22Rv1 (cell line): Measurements from ENCODE around the gene BACH1.

ENCODE experiments used
- ZFX ChIP-seq: fragments of 450-650 bp; IDR thresholded peaks from 2 replicates; pipeline ENCODE4 v1.6.1; 2017; ENCODE audit warnings: antibody characterized with exemption, borderline replicate concordance
- TF ChIP-seq, protein P1 (sequence below): fragments of 450-650 bp; IDR thresholded peaks from 2 replicates; pipeline ENCODE4 v1.5.1; 2017; ENCODE audit warnings: mild to moderate bottlenecking

DNA sequence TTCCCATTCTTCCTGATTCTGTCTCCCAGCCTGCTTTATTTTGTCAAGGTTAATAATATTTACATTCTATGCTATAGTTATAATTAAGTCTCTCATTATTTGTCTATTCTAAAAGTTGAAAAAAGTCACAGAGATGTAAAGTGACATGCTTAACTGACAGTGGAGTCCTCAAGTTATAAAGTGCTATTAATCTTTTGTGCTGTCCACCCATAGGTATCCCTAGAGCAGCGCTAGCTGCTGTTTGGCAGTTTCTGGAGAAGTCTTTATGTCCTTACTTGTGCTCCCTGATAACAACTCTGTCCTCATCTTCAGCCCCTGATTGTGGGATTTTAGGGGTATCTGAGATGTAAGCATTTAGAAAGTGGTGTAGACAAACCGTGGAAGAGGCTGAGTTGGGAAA, 13.1 kb downstream of the BACH1 start:
- TF ChIP-seq, protein P1, sequence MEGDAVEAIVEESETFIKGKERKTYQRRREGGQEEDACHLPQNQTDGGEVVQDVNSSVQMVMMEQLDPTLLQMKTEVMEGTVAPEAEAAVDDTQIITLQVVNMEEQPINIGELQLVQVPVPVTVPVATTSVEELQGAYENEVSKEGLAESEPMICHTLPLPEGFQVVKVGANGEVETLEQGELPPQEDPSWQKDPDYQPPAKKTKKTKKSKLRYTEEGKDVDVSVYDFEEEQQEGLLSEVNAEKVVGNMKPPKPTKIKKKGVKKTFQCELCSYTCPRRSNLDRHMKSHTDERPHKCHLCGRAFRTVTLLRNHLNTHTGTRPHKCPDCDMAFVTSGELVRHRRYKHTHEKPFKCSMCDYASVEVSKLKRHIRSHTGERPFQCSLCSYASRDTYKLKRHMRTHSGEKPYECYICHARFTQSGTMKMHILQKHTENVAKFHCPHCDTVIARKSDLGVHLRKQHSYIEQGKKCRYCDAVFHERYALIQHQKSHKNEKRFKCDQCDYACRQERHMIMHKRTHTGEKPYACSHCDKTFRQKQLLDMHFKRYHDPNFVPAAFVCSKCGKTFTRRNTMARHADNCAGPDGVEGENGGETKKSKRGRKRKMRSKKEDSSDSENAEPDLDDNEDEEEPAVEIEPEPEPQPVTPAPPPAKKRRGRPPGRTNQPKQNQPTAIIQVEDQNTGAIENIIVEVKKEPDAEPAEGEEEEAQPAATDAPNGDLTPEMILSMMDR = no peak
- no peak for TF ChIP-seq ZFX
